Measurements from ENCODE around the gene CARD11. TPM values are rescaled to one million over a fixed set of nuclear protein-coding genes. Genes with fewer than 3 reads are reported as not detected.
"Not testable (repeated sequence)": the region's sequence is repeated elsewhere in the genome, so short reads cannot be mapped to it uniquely, and the experiment has no call there.

The CARD11 gene
- total and polyA plus RNA-seq, 9 donors, result 0.28 to 2.5 (median 0.80) TPM

DNA sequence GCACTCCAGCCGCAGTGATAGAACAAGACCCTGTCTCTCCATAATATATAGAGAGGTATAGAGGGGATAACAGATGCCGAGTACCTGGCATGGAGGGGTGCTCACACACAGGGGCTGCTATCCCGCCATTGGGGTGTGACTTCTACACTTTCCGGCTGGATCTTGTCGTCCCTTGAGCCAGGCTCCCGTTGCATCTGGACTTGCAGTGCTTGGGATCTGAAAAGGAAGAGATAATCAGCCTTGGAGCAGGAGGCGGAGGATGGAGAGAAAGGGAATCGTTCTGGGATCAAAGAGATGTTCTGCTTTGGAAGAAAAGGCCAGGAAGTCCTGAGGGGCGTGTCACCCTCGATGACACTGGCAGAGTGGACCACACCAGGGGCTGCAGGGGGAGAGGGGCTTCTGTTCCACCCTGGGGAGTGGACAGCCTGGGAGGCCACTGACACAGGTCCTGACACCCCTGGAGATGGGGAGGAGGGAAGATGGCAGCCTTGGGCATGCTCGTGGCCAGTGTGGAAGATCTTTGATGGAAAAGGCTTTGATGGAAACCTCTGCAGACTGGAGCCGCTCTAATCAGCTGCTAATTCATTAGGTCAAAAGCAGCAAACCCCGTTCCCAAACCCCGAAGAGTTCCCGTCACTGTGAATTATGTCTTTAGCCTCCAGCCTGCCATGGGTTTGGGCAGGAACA is 85.1 kb downstream of the CARD11 start:
- Histone ChIP-seq H3K27me3 (no peaks in the 10 kb centered on the region), H3K36me3 (no peaks in the 10 kb centered on the region), H3K4me1 (ENCODE audit: insufficient read depth) (no peaks in the 10 kb centered on the region), H3K4me3 (no peak overlapping the region), H3K27ac (no peak overlapping the region), H3K9me3 (no peaks in the 10 kb centered on the region)
- WGBS, 3 donors, result 62 to 74% (median 70%) methylated on average over 15 of the region's 15 CpGs
- DNase-seq, result no peak
- intact Hi-C loops (cut with DNase I), result no loop called here
- TF ChIP-seq POLR2A (IDR thresholded peaks at IDR 0.05) (no peak), EP300 (IDR thresholded peaks at IDR 0.05) (no peak)
- TF ChIP-seq, protein P1, sequence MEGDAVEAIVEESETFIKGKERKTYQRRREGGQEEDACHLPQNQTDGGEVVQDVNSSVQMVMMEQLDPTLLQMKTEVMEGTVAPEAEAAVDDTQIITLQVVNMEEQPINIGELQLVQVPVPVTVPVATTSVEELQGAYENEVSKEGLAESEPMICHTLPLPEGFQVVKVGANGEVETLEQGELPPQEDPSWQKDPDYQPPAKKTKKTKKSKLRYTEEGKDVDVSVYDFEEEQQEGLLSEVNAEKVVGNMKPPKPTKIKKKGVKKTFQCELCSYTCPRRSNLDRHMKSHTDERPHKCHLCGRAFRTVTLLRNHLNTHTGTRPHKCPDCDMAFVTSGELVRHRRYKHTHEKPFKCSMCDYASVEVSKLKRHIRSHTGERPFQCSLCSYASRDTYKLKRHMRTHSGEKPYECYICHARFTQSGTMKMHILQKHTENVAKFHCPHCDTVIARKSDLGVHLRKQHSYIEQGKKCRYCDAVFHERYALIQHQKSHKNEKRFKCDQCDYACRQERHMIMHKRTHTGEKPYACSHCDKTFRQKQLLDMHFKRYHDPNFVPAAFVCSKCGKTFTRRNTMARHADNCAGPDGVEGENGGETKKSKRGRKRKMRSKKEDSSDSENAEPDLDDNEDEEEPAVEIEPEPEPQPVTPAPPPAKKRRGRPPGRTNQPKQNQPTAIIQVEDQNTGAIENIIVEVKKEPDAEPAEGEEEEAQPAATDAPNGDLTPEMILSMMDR (IDR thresholded peaks at IDR 0.05), result no peak

DNA sequence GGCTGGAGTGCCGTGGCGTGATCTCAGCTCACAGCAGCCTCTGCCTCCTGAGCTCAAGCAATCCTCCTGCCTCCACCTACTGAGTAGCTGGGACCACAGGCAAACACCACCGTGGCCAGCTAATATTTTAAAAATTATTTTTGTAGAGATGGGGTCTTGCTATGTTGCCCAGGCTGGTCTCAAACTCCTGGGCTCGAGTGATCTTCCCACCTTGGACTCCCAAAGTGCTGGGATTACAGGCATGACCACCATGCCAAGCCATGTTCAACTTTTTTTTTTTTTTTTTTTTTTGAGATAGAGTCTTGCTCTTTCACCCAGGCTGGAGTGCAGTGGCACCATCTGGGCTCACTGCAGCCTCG is 86.3 kb downstream of the CARD11 start:
- H3K4me1 ChIP-seq (ENCODE audit: insufficient read depth); intact Hi-C loops (cut with DNase I); H3K27me3 ChIP-seq; H3K36me3 ChIP-seq; H3K27ac ChIP-seq; H3K4me3 ChIP-seq; H3K9me3 ChIP-seq; DNase-seq: not testable (repeated sequence)
- WGBS, 3 donors, result 79 to 91% (median 90%) methylated on average over 5 of the region's 5 CpGs

DNA sequence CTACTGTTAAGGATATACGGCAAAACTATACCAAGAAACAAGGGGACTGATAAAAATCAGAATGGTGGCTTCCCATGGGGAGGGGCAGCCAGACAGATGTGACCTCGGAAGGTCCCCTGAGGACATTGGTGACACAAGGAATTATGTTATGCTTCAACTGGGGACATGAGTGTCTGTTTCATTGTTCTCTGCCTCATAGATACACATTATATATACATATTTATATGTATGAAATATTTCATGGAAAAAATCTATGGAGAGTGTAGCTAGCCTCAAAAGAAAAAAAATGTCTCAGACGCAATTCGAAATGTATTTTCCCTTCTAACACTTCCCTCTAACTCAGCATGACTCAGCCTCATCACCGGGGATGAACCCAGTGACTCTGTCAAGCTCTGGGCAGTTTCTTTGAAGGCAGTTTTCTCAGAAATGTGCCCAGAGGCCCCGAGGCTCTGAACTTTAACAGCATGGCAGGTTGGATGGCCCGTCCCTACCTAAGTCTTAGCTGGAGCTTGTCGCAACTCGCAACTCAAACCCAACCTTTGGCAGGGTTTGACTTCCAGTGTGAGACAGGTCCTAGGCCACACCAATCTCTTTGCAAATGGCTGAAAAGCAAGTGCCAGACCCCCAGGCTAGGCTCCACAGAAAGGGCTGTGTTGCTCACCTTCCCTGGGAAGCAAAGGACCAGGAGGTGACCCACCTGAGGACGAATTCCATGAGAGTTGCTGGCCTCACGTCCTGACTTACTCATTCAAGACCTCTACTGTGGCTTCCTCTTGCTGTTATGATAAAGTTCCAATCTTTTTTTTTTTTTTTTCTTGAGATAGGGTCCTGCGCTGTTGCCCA is 86.9 kb downstream of the CARD11 start:
- H3K9me3 ChIP-seq, result no peaks in the 10 kb centered on the region
- no peaks in the 10 kb centered on the region for H3K4me1 ChIP-seq (ENCODE audit: insufficient read depth)
- no peak overlapping the region for H3K27ac ChIP-seq
- H3K4me3 ChIP-seq, result no peak overlapping the region
- 76 to 83% (median 77%) methylated on average over 12 of the region's 12 CpGs for WGBS, 3 donors
- H3K36me3 ChIP-seq, result no peaks in the 10 kb centered on the region
- no peak for DNase-seq
- TF ChIP-seq EP300 (IDR thresholded peaks at IDR 0.05) (no peak), POLR2A (IDR thresholded peaks at IDR 0.05) (no peak)
- H3K27me3 ChIP-seq, result no peaks in the 10 kb centered on the region
- intact Hi-C loops (cut with DNase I), result no loop called here

DNA sequence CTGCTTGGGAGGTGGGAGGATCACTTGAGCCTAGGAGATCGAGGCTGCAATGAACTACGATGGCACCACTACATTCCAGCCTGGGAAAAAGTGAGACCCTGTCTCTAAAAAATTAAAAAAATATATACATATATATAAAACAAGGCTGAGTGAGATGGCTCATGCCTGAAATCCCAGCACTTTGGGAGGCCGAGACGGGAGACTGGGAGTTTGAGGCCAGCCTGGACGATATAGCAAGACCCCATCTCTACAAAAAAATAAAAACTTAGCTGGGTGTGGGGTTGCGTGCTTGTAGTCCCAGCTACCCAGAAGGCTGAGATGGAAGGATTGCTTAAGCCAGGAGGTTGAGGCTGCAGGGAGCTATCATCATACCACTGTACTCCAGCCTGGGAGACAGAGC is 87.6 kb downstream of the CARD11 start:
- H3K36me3 ChIP-seq, result no peaks in the 10 kb centered on the region
- no peaks in the 10 kb centered on the region for H3K4me1 ChIP-seq (ENCODE audit: insufficient read depth)
- TF ChIP-seq EP300 (IDR thresholded peaks at IDR 0.05), result no peak
- H3K27ac ChIP-seq, result no peak overlapping the region
- intact Hi-C loops (cut with DNase I), result no loop called here
- no peaks in the 10 kb centered on the region for H3K9me3 ChIP-seq
- DNase-seq, result no peak
- 88 to 89% (median 88%) methylated on average over 6 of the region's 6 CpGs for WGBS, 3 donors
- H3K4me3 ChIP-seq, result no peak overlapping the region
- no peaks in the 10 kb centered on the region for H3K27me3 ChIP-seq

GRCh38 chr7:2955269-2955668 is 88.4 kb downstream of the CARD11 start:
- TF ChIP-seq POLR2A (IDR thresholded peaks at IDR 0.05) (no peak), EP300 (IDR thresholded peaks at IDR 0.05) (no peak)
- Histone ChIP-seq H3K27me3 (no peaks in the 10 kb centered on the region), H3K4me3 (no peak overlapping the region), H3K27ac (no peak overlapping the region), H3K9me3 (no peaks in the 10 kb centered on the region), H3K4me1 (ENCODE audit: insufficient read depth) (no peaks in the 10 kb centered on the region), H3K36me3 (no peaks in the 10 kb centered on the region)
- intact Hi-C loops (cut with DNase I), result no loop called here
- DNase-seq, result no peak
- WGBS, 3 donors, result 52 to 66% (median 62%) methylated on average over 4 of the region's 4 CpGs

GRCh38 chr7:2954433-2954853 is 89.2 kb downstream of the CARD11 start:
- 71 to 79% (median 79%) methylated on average over 11 of the region's 11 CpGs for WGBS, 3 donors
- no peaks in the 10 kb centered on the region for H3K36me3 ChIP-seq
- H3K27ac ChIP-seq, result no peak overlapping the region
- no peaks in the 10 kb centered on the region for H3K27me3 ChIP-seq
- no peak overlapping the region for H3K4me3 ChIP-seq
- intact Hi-C loops (cut with DNase I), result no loop called here
- TF ChIP-seq, protein P1 (IDR thresholded peaks at IDR 0.05), result no peak
- no peak for TF ChIP-seq POLR2A (IDR thresholded peaks at IDR 0.05)
- no peak for TF ChIP-seq EP300 (IDR thresholded peaks at IDR 0.05)
- no peak for DNase-seq
- H3K4me1 ChIP-seq (ENCODE audit: insufficient read depth), result no peaks in the 10 kb centered on the region
- no peaks in the 10 kb centered on the region for H3K9me3 ChIP-seq

Measured in ovary (tissue), 9 donors.